H1 (cell line): ENCODE measurements around the gene HPGDS. TPM values are rescaled to one million over a fixed set of nuclear protein-coding genes. Genes with fewer than 3 reads are reported as not detected.

Experiments used
- CTCF ChIA-PET: fragments of 300-600 bp; sonication (Branson Sonifier 250); formaldehyde crosslinking; loops from one replicate; lab custom pipeline; 2021; ENCODE audit not compliant: partially characterized antibody; lab: Charles Lee
- POLR2A ChIA-PET: fragments of 300-600 bp; sonication (Branson Sonifier 250); formaldehyde crosslinking; loops from one replicate; lab custom pipeline; 2021; ENCODE audit warnings: inconsistent platforms; ENCODE audit not compliant: partially characterized antibody; lab: Charles Lee
- DNase-seq, 2 experiments: peaks; one replicate each; pipeline versions ENCODE4 v3.0.0 to v3.0.0-alpha.2; 2010 to 2022; ENCODE audit warnings: low spot score in 2 of 2, low read depth in 1 of 2, mixed read lengths in 1 of 2
- FAIRE-seq: peaks from 2 replicates; lab custom pipeline; 2011; peaks lifted over from hg19 to GRCh38; lab: Jason Lieb, UNC
- H2AFZ ChIP-seq: 2 replicates; pipeline ENCODE4 v1.8.1; 2012; ENCODE audit warnings: low read length, inconsistent platforms
- H2AK5ac ChIP-seq: 2 replicates; pipeline ENCODE4 v1.6.1; 2013; ENCODE audit warnings: low read depth, low read length
- H2BK120ac ChIP-seq: replicated peaks from 2 replicates; pipeline ENCODE3; 2013; ENCODE audit warnings: low read depth, low read length, inconsistent platforms
- H2BK12ac ChIP-seq: 2 replicates; pipeline ENCODE4 v1.6.1; 2013; ENCODE audit warnings: low read depth, low read length
- H2BK15ac ChIP-seq: 2 replicates; pipeline ENCODE4 v1.6.1; 2013; ENCODE audit warnings: low read length
- H2BK20ac ChIP-seq: 2 replicates; pipeline ENCODE4 v1.6.1; 2013; ENCODE audit warnings: low read length
- H2BK5ac ChIP-seq: 2 replicates; pipeline ENCODE4 v1.6.1; 2013; ENCODE audit warnings: low read depth, low read length
- H3K14ac ChIP-seq: 2 replicates; pipeline ENCODE4 v1.6.1; 2013; ENCODE audit warnings: inconsistent platforms; ENCODE audit not compliant: insufficient read length
- H3K18ac ChIP-seq: 2 replicates; pipeline ENCODE4 v1.6.1; 2013; ENCODE audit warnings: low read length; ENCODE audit errors: extremely low read depth
- H3K23ac ChIP-seq: 2 replicates; pipeline ENCODE4 v1.6.1; 2013; ENCODE audit warnings: inconsistent platforms; ENCODE audit not compliant: insufficient read length
- H3K23me2 ChIP-seq: 2 replicates; pipeline ENCODE4 v1.6.1; 2013; ENCODE audit warnings: low read depth, low read length
- H3K27ac ChIP-seq: 2 replicates; pipeline ENCODE4 v1.6.1; 2011; ENCODE audit warnings: low read depth, low read length, inconsistent platforms
- H3K27me3 ChIP-seq, 4 experiments: replicated peaks in 1 of 4; 1 replicate in 1 of 4; 2 replicates in 3 of 4; pipeline versions ENCODE4 v1.6.1 to v1.8.1; 2011 to 2013; ENCODE audit warnings: low read length in 3 of 4, mild to moderate bottlenecking in 3 of 4, inconsistent platforms in 2 of 4, mixed read lengths in 2 of 4, moderate library complexity in 1 of 4; ENCODE audit not compliant: control insufficient read depth in 3 of 4, insufficient read depth in 3 of 4; ENCODE audit errors: extremely low read depth in 1 of 4
- H3K36me3 ChIP-seq, 4 experiments: 2 replicates each; pipeline versions ENCODE4 v1.6.1 to v1.8.1; 2011 to 2013; ENCODE audit warnings: mild to moderate bottlenecking in 4 of 4, low read length in 3 of 4, moderate library complexity in 2 of 4, control low read depth in 1 of 4, inconsistent platforms in 1 of 4; ENCODE audit not compliant: insufficient read depth in 4 of 4, control insufficient read depth in 2 of 4
- H3K4ac ChIP-seq: replicated peaks from 2 replicates; pipeline ENCODE3; 2013; ENCODE audit warnings: low read length, low read depth, mixed read lengths, inconsistent platforms; ENCODE audit not compliant: insufficient read length
- H3K4me1 ChIP-seq, 4 experiments: replicated peaks in 1 of 4; 1 replicate in 1 of 4; 2 replicates in 3 of 4; pipeline versions ENCODE4 v1.6.1 to v1.8.1; 2011 to 2013; ENCODE audit warnings: low read length in 3 of 4, inconsistent platforms in 2 of 4, mixed read lengths in 1 of 4; ENCODE audit not compliant: insufficient read depth in 4 of 4, control insufficient read depth in 3 of 4
- H3K4me2 ChIP-seq, 2 experiments: 2 replicates each; pipeline versions ENCODE4 v1.6.1 to v1.8.1; 2011 to 2013; ENCODE audit warnings: low read depth in 2 of 2, low read length in 2 of 2, control low read depth in 1 of 2, inconsistent platforms in 1 of 2, mild to moderate bottlenecking in 1 of 2; ENCODE audit not compliant: insufficient read depth in 1 of 2
- H3K4me3 ChIP-seq, 4 experiments: fragments of 200-600, 300-600 bp in 1 of 4; sonication (generic), shearing (Covaris generic), sonication (Bioruptor Twin) in 1 of 4; 2 replicates each; pipeline versions ENCODE4 v1.5.1 to v1.8.1; 2011 to 2016; ENCODE audit warnings: low read length in 4 of 4, low read depth in 3 of 4, control low read depth in 2 of 4, inconsistent platforms in 2 of 4, mild to moderate bottlenecking in 2 of 4, mixed read lengths in 1 of 4, moderate library complexity in 1 of 4; ENCODE audit not compliant: insufficient read depth in 2 of 4; ENCODE audit errors: extremely low read depth in 1 of 4
- H3K56ac ChIP-seq: replicated peaks from 2 replicates; pipeline ENCODE3; 2013; ENCODE audit warnings: low read depth, mild to moderate bottlenecking, mixed read lengths, low read length, inconsistent platforms; ENCODE audit not compliant: insufficient read length
- H3K79me1 ChIP-seq: 2 replicates; pipeline ENCODE4 v1.6.1; 2013; ENCODE audit warnings: low read depth, low read length, control low read depth
- H3K79me2 ChIP-seq, 2 experiments: 2 replicates each; pipeline versions ENCODE4 v1.6.1 to v1.8.1; 2012 to 2013; ENCODE audit warnings: low read length in 2 of 2, mild to moderate bottlenecking in 2 of 2, inconsistent platforms in 1 of 2; ENCODE audit not compliant: insufficient read depth in 2 of 2, control insufficient read depth in 1 of 2
- H3K9ac ChIP-seq, 4 experiments: replicated peaks in 1 of 4; 1 replicate in 1 of 4; 2 replicates in 3 of 4; pipeline versions ENCODE4 v1.6.1 to v1.8.1; 2011 to 2013; ENCODE audit warnings: low read depth in 3 of 4, low read length in 3 of 4, control low read depth in 2 of 4, mild to moderate bottlenecking in 2 of 4, moderate library complexity in 2 of 4, inconsistent platforms in 1 of 4; ENCODE audit errors: extremely low read depth in 1 of 4
- H3K9me3 ChIP-seq, 2 experiments: 2 replicates each; pipeline versions ENCODE4 v1.6.1 to v1.8.1; 2012 to 2013; ENCODE audit warnings: mild to moderate bottlenecking in 2 of 2, moderate library complexity in 2 of 2, control low read depth in 1 of 2, inconsistent platforms in 1 of 2, low read depth in 1 of 2, low read length in 1 of 2, mixed read lengths in 1 of 2; ENCODE audit not compliant: insufficient read depth in 2 of 2
- H4K20me1 ChIP-seq, 2 experiments: replicated peaks in 1 of 2; 2 replicates each; pipeline versions ENCODE3 to v1.8.1; 2011 to 2013; ENCODE audit warnings: inconsistent platforms in 2 of 2, low read length in 2 of 2, mild to moderate bottlenecking in 1 of 2; ENCODE audit not compliant: insufficient read depth in 2 of 2, control insufficient read depth in 1 of 2
- H4K5ac ChIP-seq: 2 replicates; pipeline ENCODE4 v1.6.1; 2013; ENCODE audit warnings: low read length, low read depth, mixed read lengths, inconsistent platforms; ENCODE audit not compliant: insufficient read length
- H4K8ac ChIP-seq: 2 replicates; pipeline ENCODE4 v1.8.0; 2013; ENCODE audit warnings: mild to moderate bottlenecking, moderate library complexity, low read length, inconsistent platforms; ENCODE audit not compliant: insufficient read depth; ENCODE audit errors: extremely low read depth
- H4K91ac ChIP-seq: replicated peaks from 2 replicates; pipeline ENCODE3; 2013; ENCODE audit warnings: low read length, mixed read lengths, inconsistent platforms; ENCODE audit not compliant: insufficient read length
- CHD2 ChIP-seq: IDR thresholded peaks from 2 replicates; pipeline ENCODE4 v1.6.1; 2012; ENCODE audit warnings: low read length, improper control_type of control experiment
- GTF2F1 ChIP-seq: IDR thresholded peaks from 2 replicates; pipeline ENCODE4 v1.6.1; 2012; ENCODE audit warnings: low read depth, low read length, improper control_type of control experiment, borderline replicate concordance
- JUND ChIP-seq: IDR thresholded peaks from 2 replicates; pipeline ENCODE4 v1.6.1; 2011; ENCODE audit warnings: mild to moderate bottlenecking, improper control_type of control experiment, low read length
- KDM1A ChIP-seq: fragments of 200-600, 300-600 bp; sonication (generic); IDR thresholded peaks from 2 replicates; pipeline ENCODE4 v1.7.1; 2016; ENCODE audit warnings: mild to moderate bottlenecking, low read length, borderline replicate concordance
- MAX ChIP-seq: IDR thresholded peaks from 2 replicates; pipeline ENCODE4 v1.6.1; 2012; ENCODE audit warnings: inconsistent platforms
- RBBP5 ChIP-seq: IDR thresholded peaks from 2 replicates; pipeline ENCODE4 v1.7.1; 2012; ENCODE audit warnings: low read depth, mild to moderate bottlenecking, inconsistent platforms, low read length, moderate library complexity, borderline replicate concordance
- TAF1 ChIP-seq: IDR thresholded peaks from 2 replicates; pipeline ENCODE4 v1.6.1; 2011; ENCODE audit warnings: mild to moderate bottlenecking, low read depth, low read length
- WGBS, 2 experiments: shearing (Covaris generic) in 1 of 2; methylation state at CpG; one replicate each; pipeline versions ENCODE4 v1.1.6 to v1.1.7; 2013 to 2015; ENCODE audit warnings: low lambda C conversion rate in 2 of 2, mixed read lengths in 2 of 2, inconsistent platforms in 1 of 2, low coverage in 1 of 2, missing lambda C conversion rate in 1 of 2; ENCODE audit not compliant: insufficient replicate concordance in 2 of 2, insufficient coverage in 1 of 2, insufficient read length in 1 of 2; ENCODE audit errors: extremely low coverage in 1 of 2, missing lambda C conversion rate in 1 of 2; 5-methylcytosine and 5-hydroxymethylcytosine counted together
- polyA plus RNA-seq, 7 experiments: library from polyadenylated mRNA; depleted of rRNA in 3 of 7; stranded (reverse) in 5 of 7; unstranded in 2 of 7; fragments of >200 nt in 5 of 7; fragments of 200-250 nt in 2 of 7; gene quantifications; 1 replicate in 5 of 7; 2 replicates in 1 of 7; 4 replicates in 1 of 7; pipeline versions ENCODE4 v1.2.1 to v1.2.3, GENCODE V29; 2011 to 2013; ENCODE audit warnings: missing spikeins in 2 of 7, mixed read lengths in 2 of 7
- total RNA-seq: library from RNA; stranded (reverse); fragmentation: NEBNext Ultra II Directional; extraction: Animal tissue kit (Norgen Biotek cat#: 25700); gene quantifications from 2 replicates; pipeline ENCODE4 v1.2.1, GENCODE V29; 2021

Gene HPGDS
- total and polyA plus RNA-seq, 2 of the 8 experiments (the other 6 are each of a cell fraction or from before 2014, with no cell fraction given) = not detected

DNA sequence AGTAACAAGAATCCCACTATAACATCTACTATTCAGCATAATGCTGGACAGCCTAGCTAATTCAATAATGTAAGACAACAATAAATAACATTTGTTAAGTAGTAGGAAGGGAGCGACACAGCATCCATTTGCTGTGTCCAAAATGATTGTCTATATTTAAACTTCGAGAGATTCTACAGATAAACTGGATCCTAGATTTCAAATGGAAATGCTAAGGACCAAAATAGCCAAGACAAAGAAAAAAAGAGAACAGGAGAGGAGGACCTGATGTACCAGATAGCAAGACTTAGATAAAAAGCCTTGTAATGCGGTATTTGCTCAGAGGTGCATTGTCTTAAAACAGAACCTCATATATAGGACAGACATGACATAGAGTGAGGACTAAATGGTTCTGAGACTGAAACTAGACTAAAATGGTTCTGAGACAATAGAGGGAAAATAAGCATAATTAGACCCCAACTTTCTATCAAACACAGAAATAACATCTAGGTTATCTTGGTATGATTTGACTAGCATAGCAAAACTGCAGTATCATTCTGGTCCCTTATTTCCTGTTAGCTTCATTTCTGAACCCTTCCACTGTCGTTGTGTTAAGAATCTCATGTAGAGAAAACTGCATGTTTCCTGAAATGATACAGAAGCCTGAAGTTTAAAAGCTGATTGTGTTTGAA, 3.8 kb downstream of the HPGDS start:
- no peak overlapping the region for H3K18ac ChIP-seq
- H2BK12ac ChIP-seq = no peak overlapping the region
- no peaks in the 10 kb centered on the region for H3K9me3 ChIP-seq
- H3K4me3 ChIP-seq = no peak overlapping the region
- H2BK120ac ChIP-seq = no peak overlapping the region
- H3K27ac ChIP-seq = no peak overlapping the region
- H3K79me2 ChIP-seq = no peaks in the 10 kb centered on the region
- no peak overlapping the region for H3K14ac ChIP-seq
- no peak overlapping the region for H3K9ac ChIP-seq
- POLR2A ChIA-PET = no interaction called here
- H3K4me1 ChIP-seq = peaks cover 0 to 3% (median under 1%) of the 10 kb centered on the region in 4 experiments; a peak in 2 of 7 replicates
- no peak overlapping the region for H4K8ac ChIP-seq
- H4K5ac ChIP-seq = no peak overlapping the region
- H3K56ac ChIP-seq = no peak overlapping the region
- H3K79me1 ChIP-seq = no peaks in the 10 kb centered on the region
- H3K23ac ChIP-seq = no peak overlapping the region
- H3K27me3 ChIP-seq = no peaks in the 10 kb centered on the region
- CTCF ChIA-PET = interaction anchor here (0.6 to 1.1 kb wide), 3 partner anchors 37 to 365 kb away, joined by 3 read pairs; no protein-coding TSS in a partner anchor
- no peak overlapping the region for H3K4ac ChIP-seq
- H2AFZ ChIP-seq = no peak overlapping the region
- H2AK5ac ChIP-seq = no peak overlapping the region
- no peak overlapping the region for H3K4me2 ChIP-seq
- no peak overlapping the region for H2BK20ac ChIP-seq
- H3K36me3 ChIP-seq = no peaks in the 10 kb centered on the region
- DNase-seq (no peak), FAIRE-seq (no peak)
- H4K20me1 ChIP-seq = no peaks in the 10 kb centered on the region
- H2BK5ac ChIP-seq = no peak overlapping the region
- no peaks in the 10 kb centered on the region for H3K23me2 ChIP-seq
- no peak overlapping the region for H2BK15ac ChIP-seq
- TF ChIP-seq JUND (no peak), MAX (no peak), KDM1A (no peak), RBBP5 (no peak), TAF1 (no peak), GTF2F1 (no peak), CHD2 (no peak)
- H4K91ac ChIP-seq = no peak overlapping the region
- WGBS, 2 experiments = 93% methylated on average over 4 of the region's 4 CpGs; no CpG with 5 or more reads in 1 of the 2 experiments
